Measurements from ENCODE around the gene GTF2IRD1. TPM values are rescaled to one million over a fixed set of nuclear protein-coding genes. Genes with fewer than 3 reads are reported as not detected.

The GTF2IRD1 gene
- 18.2 and 23.7 TPM in 2 replicates for total RNA-seq

- H3K27me3 ChIP-seq (ENCODE audit: control insufficient read depth, insufficient read depth, low read length): no peaks in the 10 kb centered on the region
- no peaks in the 10 kb centered on the region for H3K36me3 ChIP-seq (ENCODE audit: control insufficient read depth, insufficient read depth, low read length)
- no peak for TF ChIP-seq CTCF (IDR thresholded peaks at IDR 0.05; ENCODE audit: insufficient read depth, low read length, severe bottlenecking)
- no peak for FAIRE-seq
- peak; percentile 30 for DNase-seq (ENCODE audit: low read depth)
- peak within 1 kb of the TSS; percentile 68 for H3K4me3 ChIP-seq (ENCODE audit: low read depth, low read length)
Measured at GRCh38 chr7:74453322-74454011, at the start of gene GTF2IRD1. Gene GTF2IRD1 (plus strand): TSS chr7:74453906. CDS start chr7:74508081, 54,175 bp downstream.

GRCh38 chr7:74404388-74404700 lies 49.4 kb upstream of the GTF2IRD1 start:
- DNase-seq (ENCODE audit: low read depth) (no peak), FAIRE-seq (no peak)
- peaks cover 3% of the 10 kb centered on the region for H3K36me3 ChIP-seq (ENCODE audit: control insufficient read depth, insufficient read depth, low read length)
- no peak for TF ChIP-seq CTCF (IDR thresholded peaks at IDR 0.05; ENCODE audit: insufficient read depth, low read length, severe bottlenecking)
- H3K27me3 ChIP-seq (ENCODE audit: control insufficient read depth, insufficient read depth, low read length): no peaks in the 10 kb centered on the region
- H3K4me3 ChIP-seq (ENCODE audit: low read depth, low read length): no peak overlapping the region

GRCh38 chr7:74404741-74405140 lies 49.0 kb upstream of the GTF2IRD1 start:
- H3K27me3 ChIP-seq (ENCODE audit: control insufficient read depth, insufficient read depth, low read length): no peaks in the 10 kb centered on the region
- H3K4me3 ChIP-seq (ENCODE audit: low read depth, low read length): no peak overlapping the region
- FAIRE-seq: no peak
- no peak for DNase-seq (ENCODE audit: low read depth)
- no peak for TF ChIP-seq CTCF (IDR thresholded peaks at IDR 0.05; ENCODE audit: insufficient read depth, low read length, severe bottlenecking)
- H3K36me3 ChIP-seq (ENCODE audit: control insufficient read depth, insufficient read depth, low read length): peaks cover 3% of the 10 kb centered on the region

- no peak for DNase-seq (ENCODE audit: low read depth)
Measured at GRCh38 chr7:74405191-74405898, 48.4 kb upstream of the GTF2IRD1 start.

GRCh38 chr7:74405899-74406512 lies 47.7 kb upstream of the GTF2IRD1 start:
- TF ChIP-seq CTCF (IDR thresholded peaks at IDR 0.05; ENCODE audit: insufficient read depth, low read length, severe bottlenecking): no peak
- FAIRE-seq (no peak), DNase-seq (ENCODE audit: low read depth) (no peak)
- Histone ChIP-seq H3K27me3 (ENCODE audit: control insufficient read depth, insufficient read depth, low read length) (no peaks in the 10 kb centered on the region), H3K36me3 (ENCODE audit: control insufficient read depth, insufficient read depth, low read length) (peaks cover 3% of the 10 kb centered on the region), H3K4me3 (ENCODE audit: low read depth, low read length) (no peak overlapping the region)

More at GRCh38 chr7:74405191-74405898, 48.4 kb upstream of the GTF2IRD1 start:
- Histone ChIP-seq H3K27me3 (ENCODE audit: control insufficient read depth, insufficient read depth, low read length) (no peaks in the 10 kb centered on the region), H3K4me3 (ENCODE audit: low read depth, low read length) (no peak overlapping the region), H3K36me3 (ENCODE audit: control insufficient read depth, insufficient read depth, low read length) (peaks cover 3% of the 10 kb centered on the region)
- no peak for FAIRE-seq
- peak; percentile 68 for TF ChIP-seq CTCF (IDR thresholded peaks at IDR 0.05; ENCODE audit: insufficient read depth, low read length, severe bottlenecking)
